OCI-M2 (cell line): Measurements from ENCODE around the gene PSMC3IP.
A peak's percentile ranks its signal among the peaks of the same experiment; 100 is the strongest.

Experiments
- DNase-seq: peaks from one replicate; lab custom pipeline; 2025; ENCODE audit not compliant: unreplicated experiment; lab: John Stamatoyannopoulos, UW

Gene PSMC3IP

GRCh38 chr17:42586514-42587230, 9.1 kb upstream of the PSMC3IP start:
- DNase-seq, result no peak

GRCh38 chr17:42585353-42585752, 7.8 kb upstream of the PSMC3IP start:
- no peak for DNase-seq

- DNase-seq, result no peak
Observed at GRCh38 chr17:42584880-42585279, 7.4 kb upstream of the PSMC3IP start.

GRCh38 chr17:42581744-42582270, 4.3 kb upstream of the PSMC3IP start:
- DNase-seq, result no peak

GRCh38 chr17:42579794-42580551, 2.4 kb upstream of the PSMC3IP start:
- DNase-seq, result no peak

- peak; percentile 51 for DNase-seq
Observed at GRCh38 chr17:42578282-42578869, 847 bp upstream of the PSMC3IP start.

GRCh38 chr17:42577140-42577531, 393 bp downstream of the PSMC3IP start:
- no peak for DNase-seq

- no peak for DNase-seq
Observed at GRCh38 chr17:42574463-42574862, 3.1 kb downstream of the PSMC3IP start.

- no peak for DNase-seq
Observed at GRCh38 chr17:42573095-42573494, 4.4 kb downstream of the PSMC3IP start.

- no peak for DNase-seq
Observed at GRCh38 chr17:42571435-42572225, 5.9 kb downstream of the PSMC3IP start.

- no peak for DNase-seq
Observed at GRCh38 chr17:42568341-42569111, 9.0 kb downstream of the PSMC3IP start.

GRCh38 chr17:42566883-42567573, 10.5 kb downstream of the PSMC3IP start, which contains the start of gene MLX:
TSS of gene MLX (plus strand) at chr17:42567100. CDS start at chr17:42567125, 25 bp downstream.
- DNase-seq, result peak; percentile 62

- no peak for DNase-seq
Observed at GRCh38 chr17:42566215-42566882, 11.2 kb downstream of the PSMC3IP start.

GRCh38 chr17:42565523-42566214, 11.9 kb downstream of the PSMC3IP start:
- DNase-seq, result no peak

- no peak for DNase-seq
Observed at GRCh38 chr17:42564815-42565522, 12.6 kb downstream of the PSMC3IP start.

- no peak for DNase-seq
Observed at GRCh38 chr17:42563950-42564349, 13.6 kb downstream of the PSMC3IP start.

GRCh38 chr17:42563543-42563942, 14.0 kb downstream of the PSMC3IP start:
- DNase-seq, result no peak

GRCh38 chr17:42563143-42563509, 14.4 kb downstream of the PSMC3IP start:
- DNase-seq, result no peak
